ENCODE results near the gene OR5K2.

OR5K2 gene

GRCh38 chr3:98534168-98534567 lies 36.7 kb downstream of the OR5K2 start:
- H3K9ac ChIP-seq (ENCODE audit: low read length): peak overlapping the region; percentile 61
- no peaks in the 10 kb centered on the region for H3K9me2 ChIP-seq (replicated peaks; ENCODE audit: insufficient read depth, low read length)
- no peaks in the 10 kb centered on the region; the same call in 1 of the 2 replicates for H3K36me3 ChIP-seq (ENCODE audit: low read length)
- no peaks in the 10 kb centered on the region for H4K20me1 ChIP-seq (ENCODE audit: low read depth, low read length)
- no peaks in the 10 kb centered on the region for H3K9me3 ChIP-seq (ENCODE audit: insufficient read depth, low read length)
- no peak for TF ChIP-seq EZH2phosphoT487 (conservative IDR thresholded peaks at IDR 0.05; ENCODE audit: low read length)
- TF ChIP-seq, protein P1, sequence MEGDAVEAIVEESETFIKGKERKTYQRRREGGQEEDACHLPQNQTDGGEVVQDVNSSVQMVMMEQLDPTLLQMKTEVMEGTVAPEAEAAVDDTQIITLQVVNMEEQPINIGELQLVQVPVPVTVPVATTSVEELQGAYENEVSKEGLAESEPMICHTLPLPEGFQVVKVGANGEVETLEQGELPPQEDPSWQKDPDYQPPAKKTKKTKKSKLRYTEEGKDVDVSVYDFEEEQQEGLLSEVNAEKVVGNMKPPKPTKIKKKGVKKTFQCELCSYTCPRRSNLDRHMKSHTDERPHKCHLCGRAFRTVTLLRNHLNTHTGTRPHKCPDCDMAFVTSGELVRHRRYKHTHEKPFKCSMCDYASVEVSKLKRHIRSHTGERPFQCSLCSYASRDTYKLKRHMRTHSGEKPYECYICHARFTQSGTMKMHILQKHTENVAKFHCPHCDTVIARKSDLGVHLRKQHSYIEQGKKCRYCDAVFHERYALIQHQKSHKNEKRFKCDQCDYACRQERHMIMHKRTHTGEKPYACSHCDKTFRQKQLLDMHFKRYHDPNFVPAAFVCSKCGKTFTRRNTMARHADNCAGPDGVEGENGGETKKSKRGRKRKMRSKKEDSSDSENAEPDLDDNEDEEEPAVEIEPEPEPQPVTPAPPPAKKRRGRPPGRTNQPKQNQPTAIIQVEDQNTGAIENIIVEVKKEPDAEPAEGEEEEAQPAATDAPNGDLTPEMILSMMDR (IDR thresholded peaks at IDR 0.05; ENCODE audit: insufficient read depth, low read length, poor library complexity, severe bottlenecking): no peak
- peak overlapping the region; percentile 72 for H3K4me3 ChIP-seq (ENCODE audit: insufficient read depth, low read length, poor library complexity, severe bottlenecking)
- H2AFZ ChIP-seq (ENCODE audit: low read depth, low read length, severe bottlenecking): no peak overlapping the region
- peak overlapping the region; percentile 97 for H3K27ac ChIP-seq (ENCODE audit: low read depth, low read length)
- peaks cover 44% of the 10 kb centered on the region for H3F3A ChIP-seq (ENCODE audit: insufficient read depth)
- no peaks in the 10 kb centered on the region for H3K27me3 ChIP-seq (ENCODE audit: low read length)
- peak overlapping the region; percentile 88 for H3K4me2 ChIP-seq (ENCODE audit: low read depth, low read length, poor library complexity, severe bottlenecking)
- peaks cover 34% of the 10 kb centered on the region for H3K79me2 ChIP-seq (ENCODE audit: insufficient read depth, low read length)

- H3K79me2 ChIP-seq (ENCODE audit: insufficient read depth, low read length): peaks cover 34% of the 10 kb centered on the region
- no peaks in the 10 kb centered on the region for H4K20me1 ChIP-seq (ENCODE audit: low read depth, low read length)
- H3K9ac ChIP-seq (ENCODE audit: low read length): peak overlapping the region; percentile 61
- H2AFZ ChIP-seq (ENCODE audit: low read depth, low read length, severe bottlenecking): no peak overlapping the region
- no peaks in the 10 kb centered on the region; the same call in 1 of the 2 replicates for H3K36me3 ChIP-seq (ENCODE audit: low read length)
- peak overlapping the region; percentile 88 for H3K4me2 ChIP-seq (ENCODE audit: low read depth, low read length, poor library complexity, severe bottlenecking)
- TF ChIP-seq EZH2phosphoT487 (conservative IDR thresholded peaks at IDR 0.05; ENCODE audit: low read length): no peak
- TF ChIP-seq, protein P1 (IDR thresholded peaks at IDR 0.05; ENCODE audit: insufficient read depth, low read length, poor library complexity, severe bottlenecking): no peak
- no peaks in the 10 kb centered on the region for H3K9me3 ChIP-seq (ENCODE audit: insufficient read depth, low read length)
- H3K27ac ChIP-seq (ENCODE audit: low read depth, low read length): peak overlapping the region; percentile 97
- peak overlapping the region; percentile 72 for H3K4me3 ChIP-seq (ENCODE audit: insufficient read depth, low read length, poor library complexity, severe bottlenecking)
- no peaks in the 10 kb centered on the region for H3K9me2 ChIP-seq (replicated peaks; ENCODE audit: insufficient read depth, low read length)
- H3K27me3 ChIP-seq (ENCODE audit: low read length): no peaks in the 10 kb centered on the region
- peaks cover 46% of the 10 kb centered on the region for H3F3A ChIP-seq (ENCODE audit: insufficient read depth)
Measured at GRCh38 chr3:98534734-98535133, 37.3 kb downstream of the OR5K2 start.

- no peaks in the 10 kb centered on the region for H3K9me2 ChIP-seq (replicated peaks; ENCODE audit: insufficient read depth, low read length)
- H3K36me3 ChIP-seq (ENCODE audit: low read length): no peaks in the 10 kb centered on the region; the same call in 1 of the 2 replicates
- peak overlapping the region; percentile 56 for H3K9ac ChIP-seq (ENCODE audit: low read length)
- H3K9me3 ChIP-seq (ENCODE audit: insufficient read depth, low read length): no peaks in the 10 kb centered on the region
- peak overlapping the region; percentile 56 for H3K4me3 ChIP-seq (ENCODE audit: insufficient read depth, low read length, poor library complexity, severe bottlenecking)
- TF ChIP-seq, protein P1 (IDR thresholded peaks at IDR 0.05; ENCODE audit: insufficient read depth, low read length, poor library complexity, severe bottlenecking): no peak
- TF ChIP-seq EZH2phosphoT487 (conservative IDR thresholded peaks at IDR 0.05; ENCODE audit: low read length): no peak
- peaks cover 47% of the 10 kb centered on the region for H3F3A ChIP-seq (ENCODE audit: insufficient read depth)
- peak overlapping the region; percentile 97 for H3K27ac ChIP-seq (ENCODE audit: low read depth, low read length)
- no peaks in the 10 kb centered on the region for H3K27me3 ChIP-seq (ENCODE audit: low read length)
- peak overlapping the region; percentile 88 for H3K4me2 ChIP-seq (ENCODE audit: low read depth, low read length, poor library complexity, severe bottlenecking)
- H2AFZ ChIP-seq (ENCODE audit: low read depth, low read length, severe bottlenecking): no peak overlapping the region
- no peaks in the 10 kb centered on the region for H4K20me1 ChIP-seq (ENCODE audit: low read depth, low read length)
- H3K79me2 ChIP-seq (ENCODE audit: insufficient read depth, low read length): peaks cover 34% of the 10 kb centered on the region
Measured at GRCh38 chr3:98536456-98537017, 39.1 kb downstream of the OR5K2 start.

Data from SU-DHL-6 (cell line).